ENCODE measurements around the gene MCF2L2.

MCF2L2 gene

GRCh38 chr3:183354325-183354831 lies 74.0 kb downstream of the MCF2L2 start:
- ChIA-PET POLR2A (no interaction called here), CTCF (no interaction called here)
- TF ChIP-seq FOXM1 (IDR thresholded peaks at IDR 0.05; ENCODE audit: borderline replicate concordance) (no peak), ZNF384 (IDR thresholded peaks at IDR 0.05) (no peak), ARNT (IDR thresholded peaks at IDR 0.05) (no peak), FOXA1 (IDR thresholded peaks at IDR 0.05) (no peak), SP1 (IDR thresholded peaks at IDR 0.05) (no peak), ELF4 (IDR thresholded peaks at IDR 0.05) (no peak), HDGF (IDR thresholded peaks at IDR 0.05; ENCODE audit: borderline replicate concordance) (no peak), LEF1 (IDR thresholded peaks at IDR 0.05; ENCODE audit: borderline replicate concordance) (no peak), FOXK2 (IDR thresholded peaks at IDR 0.05) (no peak), NFRKB (IDR thresholded peaks at IDR 0.05) (no peak), L3MBTL2 (conservative IDR thresholded peaks at IDR 0.05) (no peak), CTBP1 (IDR thresholded peaks at IDR 0.05; ENCODE audit: borderline replicate concordance) (no peak)
- TF ChIP-seq, protein P1, sequence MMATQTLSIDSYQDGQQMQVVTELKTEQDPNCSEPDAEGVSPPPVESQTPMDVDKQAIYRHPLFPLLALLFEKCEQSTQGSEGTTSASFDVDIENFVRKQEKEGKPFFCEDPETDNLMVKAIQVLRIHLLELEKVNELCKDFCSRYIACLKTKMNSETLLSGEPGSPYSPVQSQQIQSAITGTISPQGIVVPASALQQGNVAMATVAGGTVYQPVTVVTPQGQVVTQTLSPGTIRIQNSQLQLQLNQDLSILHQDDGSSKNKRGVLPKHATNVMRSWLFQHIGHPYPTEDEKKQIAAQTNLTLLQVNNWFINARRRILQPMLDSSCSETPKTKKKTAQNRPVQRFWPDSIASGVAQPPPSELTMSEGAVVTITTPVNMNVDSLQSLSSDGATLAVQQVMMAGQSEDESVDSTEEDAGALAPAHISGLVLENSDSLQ (IDR thresholded peaks at IDR 0.05): no peak
- no peak for DNase-seq (ENCODE audit: extremely low spot score)

DNA sequence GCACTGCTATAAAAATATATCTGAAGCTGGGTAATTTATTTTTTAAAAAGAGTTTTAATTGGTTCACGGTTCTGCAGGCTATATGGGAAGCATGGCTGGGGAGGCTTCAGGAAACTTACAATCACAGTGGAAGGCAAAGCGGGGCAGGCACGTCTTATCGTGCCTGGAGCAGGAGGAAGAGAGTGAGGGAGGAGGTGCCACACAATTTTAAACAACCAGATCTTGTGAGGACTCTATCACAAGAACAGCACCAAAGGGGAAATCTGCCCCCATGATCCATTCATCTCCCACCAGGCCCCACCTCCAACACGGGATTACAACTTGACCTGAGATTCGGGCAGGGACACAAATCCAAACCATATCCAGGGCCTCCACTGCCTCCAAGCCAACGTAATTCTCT lies 75.0 kb downstream of the MCF2L2 start:
- TF ChIP-seq CTBP1 (IDR thresholded peaks at IDR 0.05; ENCODE audit: borderline replicate concordance): no peak
- TF ChIP-seq BHLHE40 (IDR thresholded peaks at IDR 0.05; ENCODE audit: borderline replicate concordance): no peak
- no peak for TF ChIP-seq TARDBP (IDR thresholded peaks at IDR 0.05)
- no peak for TF ChIP-seq FOXM1 (IDR thresholded peaks at IDR 0.05; ENCODE audit: borderline replicate concordance)
- no peak for TF ChIP-seq SP1 (IDR thresholded peaks at IDR 0.05)
- TF ChIP-seq ZNF384 (IDR thresholded peaks at IDR 0.05): no peak
- TF ChIP-seq LEF1 (IDR thresholded peaks at IDR 0.05; ENCODE audit: borderline replicate concordance): no peak
- TF ChIP-seq SUZ12 (IDR thresholded peaks at IDR 0.05): no peak
- no peak for TF ChIP-seq L3MBTL2 (conservative IDR thresholded peaks at IDR 0.05)
- no peak for TF ChIP-seq FOXA1 (IDR thresholded peaks at IDR 0.05)
- no peak for TF ChIP-seq ARNT (IDR thresholded peaks at IDR 0.05)
- CTCF ChIA-PET: no interaction called here
- no peak for DNase-seq (ENCODE audit: extremely low spot score)
- POLR2A ChIA-PET: no interaction called here

- no peak for TF ChIP-seq BHLHE40 (IDR thresholded peaks at IDR 0.05; ENCODE audit: borderline replicate concordance)
- TF ChIP-seq FOXK2 (IDR thresholded peaks at IDR 0.05): no peak
- TF ChIP-seq FOXM1 (IDR thresholded peaks at IDR 0.05; ENCODE audit: borderline replicate concordance): no peak
- TF ChIP-seq FOXA1 (IDR thresholded peaks at IDR 0.05): no peak
- TF ChIP-seq, protein P1 (IDR thresholded peaks at IDR 0.05): no peak
- no peak for TF ChIP-seq SP1 (IDR thresholded peaks at IDR 0.05)
- no peak for TF ChIP-seq ARNT (IDR thresholded peaks at IDR 0.05)
- no peak for TF ChIP-seq LEF1 (IDR thresholded peaks at IDR 0.05; ENCODE audit: borderline replicate concordance)
- no peak for TF ChIP-seq HDGF (IDR thresholded peaks at IDR 0.05; ENCODE audit: borderline replicate concordance)
- no peak for TF ChIP-seq ELF4 (IDR thresholded peaks at IDR 0.05)
- no peak for TF ChIP-seq ZNF384 (IDR thresholded peaks at IDR 0.05)
- no peak for TF ChIP-seq CTBP1 (IDR thresholded peaks at IDR 0.05; ENCODE audit: borderline replicate concordance)
- no peak for TF ChIP-seq L3MBTL2 (conservative IDR thresholded peaks at IDR 0.05)
- no peak for TF ChIP-seq NFRKB (IDR thresholded peaks at IDR 0.05)
- TF ChIP-seq TARDBP (IDR thresholded peaks at IDR 0.05): no peak
- TF ChIP-seq SUZ12 (IDR thresholded peaks at IDR 0.05): no peak
- POLR2A ChIA-PET: no interaction called here
- CTCF ChIA-PET: no interaction called here
- DNase-seq (ENCODE audit: extremely low spot score): no peak
These were observed 78.3 kb downstream of the MCF2L2 start for GRCh38 chr3:183350164-183350563.

GRCh38 chr3:183349421-183350157 lies 78.8 kb downstream of the MCF2L2 start:
- ChIA-PET CTCF (no interaction called here), POLR2A (no interaction called here)
- DNase-seq (ENCODE audit: extremely low spot score): no peak
- TF ChIP-seq ELF4 (IDR thresholded peaks at IDR 0.05) (no peak), SP1 (IDR thresholded peaks at IDR 0.05) (no peak), HDGF (IDR thresholded peaks at IDR 0.05; ENCODE audit: borderline replicate concordance) (no peak), FOXK2 (IDR thresholded peaks at IDR 0.05) (no peak)

DNA sequence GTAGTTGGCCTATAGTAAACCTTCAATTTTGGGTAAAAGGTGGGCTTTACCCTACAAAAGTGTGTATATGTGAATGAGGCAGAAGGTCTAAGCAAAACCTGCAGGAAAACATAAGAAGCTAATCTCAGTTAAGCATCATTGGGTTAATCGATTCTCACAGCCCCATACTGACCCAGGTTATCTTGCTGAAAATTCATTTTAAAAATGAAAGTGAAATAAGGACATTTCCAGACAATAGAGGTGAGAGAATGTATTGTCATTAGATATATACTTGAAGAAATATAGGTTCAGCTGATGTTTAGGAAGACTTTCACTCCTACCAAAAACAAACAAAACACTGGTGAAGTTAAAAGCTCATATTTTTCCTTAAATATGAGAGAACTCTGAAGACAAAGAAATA lies 85.6 kb downstream of the MCF2L2 start:
- no peak for TF ChIP-seq TARDBP (IDR thresholded peaks at IDR 0.05)
- TF ChIP-seq CTBP1 (IDR thresholded peaks at IDR 0.05; ENCODE audit: borderline replicate concordance): no peak
- TF ChIP-seq ZNF384 (IDR thresholded peaks at IDR 0.05): no peak
- TF ChIP-seq FOXK2 (IDR thresholded peaks at IDR 0.05): no peak
- TF ChIP-seq NFRKB (IDR thresholded peaks at IDR 0.05): no peak
- no peak for TF ChIP-seq ARNT (IDR thresholded peaks at IDR 0.05)
- no peak for TF ChIP-seq BHLHE40 (IDR thresholded peaks at IDR 0.05; ENCODE audit: borderline replicate concordance)
- no peak for TF ChIP-seq FOXM1 (IDR thresholded peaks at IDR 0.05; ENCODE audit: borderline replicate concordance)
- ChIA-PET POLR2A (no interaction called here), CTCF (interaction anchor here (0.7 kb wide), 1 partner anchor 22 kb away, joined by 6 read pairs; no protein-coding TSS in a partner anchor)
- no peak for DNase-seq (ENCODE audit: extremely low spot score)

- ChIA-PET POLR2A (no interaction called here), CTCF (interaction anchor here (0.7 kb wide), 1 partner anchor 104 kb away, joined by 3 read pairs; no protein-coding TSS in a partner anchor)
- TF ChIP-seq HDGF (IDR thresholded peaks at IDR 0.05; ENCODE audit: borderline replicate concordance) (no peak), ARNT (IDR thresholded peaks at IDR 0.05) (no peak), ZNF384 (IDR thresholded peaks at IDR 0.05) (no peak), FOXM1 (IDR thresholded peaks at IDR 0.05; ENCODE audit: borderline replicate concordance) (no peak), L3MBTL2 (conservative IDR thresholded peaks at IDR 0.05) (no peak), TARDBP (IDR thresholded peaks at IDR 0.05) (no peak), LEF1 (IDR thresholded peaks at IDR 0.05; ENCODE audit: borderline replicate concordance) (no peak), FOXK2 (IDR thresholded peaks at IDR 0.05) (no peak), SUZ12 (IDR thresholded peaks at IDR 0.05) (no peak), BHLHE40 (IDR thresholded peaks at IDR 0.05; ENCODE audit: borderline replicate concordance) (no peak), NFRKB (IDR thresholded peaks at IDR 0.05) (no peak), ELF4 (IDR thresholded peaks at IDR 0.05) (no peak), CTBP1 (IDR thresholded peaks at IDR 0.05; ENCODE audit: borderline replicate concordance) (no peak), SP1 (IDR thresholded peaks at IDR 0.05) (no peak), FOXA1 (IDR thresholded peaks at IDR 0.05) (no peak)
- TF ChIP-seq, protein P1 (IDR thresholded peaks at IDR 0.05): no peak
These were observed 86.7 kb downstream of the MCF2L2 start for GRCh38 chr3:183341545-183342288.

More at GRCh38 chr3:183341545-183342288, 86.7 kb downstream of the MCF2L2 start:
- DNase-seq (ENCODE audit: extremely low spot score): no peak

All from HEK293T (cell line).